ENCODE data around the gene SLC35F4.

GRCh38 chr14:57848353-57848752, 17.5 kb downstream of the SLC35F4 start:
- TF ChIP-seq CTCF (IDR thresholded peaks at IDR 0.05; ENCODE audit: low read length) (no peak), EZH2phosphoT487 (IDR thresholded peaks at IDR 0.05; ENCODE audit: low read length) (no peak), EZH2 (optimal IDR thresholded peaks at IDR 0.05; ENCODE audit: low read depth, low read length) (no peak)

Data from MM.1S (cell line).